CD14-positive monocyte (primary cell): Measurements from ENCODE around the gene CPSF3. TPM values are rescaled to one million over a fixed set of nuclear protein-coding genes. Genes with fewer than 3 reads are reported as not detected.
A peak's percentile ranks its signal among the peaks of the same experiment; 100 is the strongest.

ENCODE experiments used
- DNase-seq, 3 donors: peaks; one replicate each; pipeline ENCODE4 v3.0.0-alpha.2; 2011 to 2022
- H2AFZ ChIP-seq: 2 replicates; pipeline ENCODE4 v1.6.0; 2012; ENCODE audit warnings: mild to moderate bottlenecking, low read depth, low read length, inconsistent platforms; ENCODE audit not compliant: insufficient read depth, poor library complexity, severe bottlenecking
- H3K27ac ChIP-seq, 2 donors: 1 replicate in 1 of 2; 2 replicates in 1 of 2; pipeline ENCODE4 v1.5.1; 2012 to 2013; ENCODE audit warnings: low read length in 2 of 2, control low read depth in 1 of 2, inconsistent platforms in 1 of 2, low read depth in 1 of 2, mild to moderate bottlenecking in 1 of 2
- H3K27me3 ChIP-seq, 2 donors: one replicate each; pipeline versions ENCODE4 v1.6.0 to v1.6.1; 2011 to 2013; ENCODE audit warnings: low read length in 2 of 2; ENCODE audit not compliant: control insufficient read depth in 2 of 2, insufficient read depth in 2 of 2
- H3K36me3 ChIP-seq, 2 donors: replicated peaks in 1 of 2; 1 replicate in 1 of 2; 2 replicates in 1 of 2; pipeline versions ENCODE4 v1.5.1 to v1.6.1; 2012 to 2013; ENCODE audit warnings: low read length in 2 of 2, control low read depth in 1 of 2, inconsistent platforms in 1 of 2, mild to moderate bottlenecking in 1 of 2; ENCODE audit not compliant: insufficient read depth in 2 of 2, control insufficient read depth in 1 of 2
- H3K4me1 ChIP-seq, 2 donors: 1 replicate in 1 of 2; 2 replicates in 1 of 2; pipeline versions ENCODE4 v1.5.1 to v1.6.1; 2012 to 2013; ENCODE audit warnings: low read length in 2 of 2, control low read depth in 1 of 2, inconsistent platforms in 1 of 2, mild to moderate bottlenecking in 1 of 2, moderate library complexity in 1 of 2; ENCODE audit not compliant: insufficient read depth in 2 of 2, control insufficient read depth in 1 of 2
- H3K4me2 ChIP-seq: replicated peaks from 2 replicates; pipeline ENCODE3; 2012; ENCODE audit warnings: low read length, moderate library complexity, mild to moderate bottlenecking; ENCODE audit not compliant: poor library complexity, severe bottlenecking; ENCODE audit errors: extremely low read depth
- H3K4me3 ChIP-seq, 3 experiments: fragments of 200-600 bp in 1 of 3; sonication (generic) in 1 of 3; replicated peaks in 1 of 3; 1 replicate in 2 of 3; 2 replicates in 1 of 3; pipeline ENCODE4 v1.5.1; 2011 to 2013; ENCODE audit warnings: low read length in 3 of 3, mild to moderate bottlenecking in 3 of 3, control low read depth in 2 of 3, low read depth in 2 of 3, inconsistent platforms in 1 of 3, moderate library complexity in 1 of 3
- H3K79me2 ChIP-seq: 2 replicates; pipeline ENCODE4 v1.6.0; 2012; ENCODE audit warnings: mild to moderate bottlenecking, control low read depth, inconsistent platforms, low read length, moderate library complexity; ENCODE audit not compliant: insufficient read depth
- H3K9ac ChIP-seq: 2 replicates; pipeline ENCODE4 v1.6.0; 2017; ENCODE audit warnings: low read length, mild to moderate bottlenecking; ENCODE audit not compliant: insufficient read depth, poor library complexity, severe bottlenecking
- H3K9me3 ChIP-seq, 2 donors: replicated peaks in 1 of 2; 1 replicate in 1 of 2; 2 replicates in 1 of 2; pipeline versions ENCODE4 v1.5.1 to v1.6.1; 2012 to 2013; ENCODE audit warnings: low read length in 2 of 2, control low read depth in 1 of 2; ENCODE audit not compliant: control insufficient read depth in 1 of 2, insufficient read depth in 1 of 2
- H4K20me1 ChIP-seq: 2 replicates; pipeline ENCODE4 v1.6.0; 2012; ENCODE audit warnings: mild to moderate bottlenecking, low read length, control low read depth, moderate library complexity; ENCODE audit not compliant: insufficient read depth
- H3K27ac Mint-ChIP-seq, 7 donors: one replicate each; pipeline ENCODE4 v1.8.0; 2020; ENCODE audit warnings: mild to moderate bottlenecking in 7 of 7, mixed read lengths in 7 of 7, moderate library complexity in 6 of 7, inconsistent platforms in 2 of 7
- H3K27me3 Mint-ChIP-seq, 3 donors: one replicate each; pipeline ENCODE4 v1.8.0; 2021 to 2022; ENCODE audit warnings: low read depth in 3 of 3, mild to moderate bottlenecking in 3 of 3, mixed read lengths in 3 of 3, moderate library complexity in 3 of 3, inconsistent platforms in 1 of 3
- H3K36me3 Mint-ChIP-seq, 2 donors: one replicate each; pipeline ENCODE4 v1.8.0; 2020; ENCODE audit warnings: mixed read lengths in 2 of 2, inconsistent platforms in 1 of 2, mild to moderate bottlenecking in 1 of 2
- H3K4me1 Mint-ChIP-seq: one replicate; pipeline ENCODE4 v1.8.0; 2020; ENCODE audit warnings: mild to moderate bottlenecking, mixed read lengths
- H3K4me3 Mint-ChIP-seq, 2 donors: one replicate each; pipeline ENCODE4 v1.8.0; 2020; ENCODE audit warnings: mild to moderate bottlenecking in 2 of 2, mixed read lengths in 2 of 2, moderate library complexity in 1 of 2
- H3K9me3 Mint-ChIP-seq, 7 donors: one replicate each; pipeline ENCODE4 v1.8.0; 2020 to 2022; ENCODE audit warnings: mixed read lengths in 7 of 7, mild to moderate bottlenecking in 6 of 7, moderate library complexity in 6 of 7, inconsistent platforms in 2 of 7
- CTCF ChIP-seq: fragments of 200-600 bp; IDR thresholded peaks from one replicate; pipeline ENCODE4 v1.8.0; 2022; ENCODE audit warnings: antibody characterized with exemption, mild to moderate bottlenecking
- WGBS: methylation state at CpG from one replicate; pipeline ENCODE4 v1.1.5; 2013; ENCODE audit warnings: missing lambda C conversion rate; ENCODE audit not compliant: insufficient coverage; 5-methylcytosine and 5-hydroxymethylcytosine counted together
- intact Hi-C, 2 donors: fragments of 100-400 bp; cut with micrococcal nuclease; formaldehyde crosslinking; loops; one replicate each; pipeline versions ENCODE4 v1.15.0 to v1.15.1; 2023
- polyA plus RNA-seq, 3 donors: library from polyadenylated mRNA; depleted of rRNA in 1 of 3; unstranded in 2 of 3; stranded (reverse) in 1 of 3; fragments of 300-500 nt in 2 of 3; fragments of >200 nt in 1 of 3; fragmentation: Illumina TruSeq in 2 of 3; gene quantifications; 1 replicate in 2 of 3; 2 replicates in 1 of 3; pipeline ENCODE4 v1.2.3, GENCODE V29; 2012 to 2021

The CPSF3 gene
- polyA plus RNA-seq, 3 donors: 17.2 to 34.0 (median 26.6) TPM

- H3K4me2 ChIP-seq: no peak overlapping the region
- no peak overlapping the region for H3K27ac ChIP-seq
- intact Hi-C loops: no loop called here
- H3K27ac Mint-ChIP-seq: no peak overlapping the region
- H3K36me3 ChIP-seq: no peaks in the 10 kb centered on the region
- H3K27me3 ChIP-seq: no peaks in the 10 kb centered on the region
- peaks cover 5% of the 10 kb centered on the region for H3K4me1 Mint-ChIP-seq
- H3K4me3 ChIP-seq: no peak overlapping the region
- H3K9ac ChIP-seq: no peak overlapping the region
- H4K20me1 ChIP-seq: no peaks in the 10 kb centered on the region
- H3K4me1 ChIP-seq: peaks cover 0 to 2% of the 10 kb centered on the region in 2 donors
- TF ChIP-seq CTCF: no peak
- H3K9me3 Mint-ChIP-seq: no peaks in the 10 kb centered on the region
- H3K4me3 Mint-ChIP-seq: peak overlapping the region in 1 of 2 donors; percentile 34
- H3K27me3 Mint-ChIP-seq: peaks cover 0 to 2% (median 2%) of the 10 kb centered on the region in 3 donors
- H3K79me2 ChIP-seq: no peaks in the 10 kb centered on the region
- WGBS: 88% methylated on average over 23 of the region's 30 CpGs
- no peaks in the 10 kb centered on the region for H3K9me3 ChIP-seq
- no peak overlapping the region for H2AFZ ChIP-seq
- peaks cover 0 to 2% of the 10 kb centered on the region in 2 donors for H3K36me3 Mint-ChIP-seq
- no peak for DNase-seq
These were observed 44.7 kb upstream of the CPSF3 start for GRCh38 chr2:9378433-9379390.

DNA sequence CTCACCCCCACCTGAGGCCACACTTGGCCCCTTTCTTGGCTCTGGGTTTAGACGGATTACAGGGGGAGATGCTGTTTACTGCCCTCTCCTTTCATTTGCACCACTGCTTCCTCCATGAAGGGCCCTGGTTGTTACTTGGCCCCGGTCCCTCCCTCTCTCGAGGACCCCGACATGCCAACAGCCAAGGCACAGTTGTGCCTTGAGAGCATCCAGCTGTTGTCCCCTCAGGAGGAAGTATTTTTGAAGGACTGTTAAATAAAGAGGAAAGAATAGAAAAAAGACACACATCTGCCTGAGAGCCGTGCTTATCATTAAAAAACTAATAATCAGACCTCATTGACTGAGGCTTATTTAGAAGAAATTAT is 44.1 kb upstream of the CPSF3 start:
- peaks cover 0 to 2% of the 10 kb centered on the region in 2 donors for H3K4me1 ChIP-seq
- H4K20me1 ChIP-seq: no peaks in the 10 kb centered on the region
- no peak for TF ChIP-seq CTCF
- no peaks in the 10 kb centered on the region for H3K9me3 ChIP-seq
- no peaks in the 10 kb centered on the region for H3K36me3 ChIP-seq
- H3K27me3 Mint-ChIP-seq: peaks cover 0 to 2% (median 2%) of the 10 kb centered on the region in 3 donors
- DNase-seq: no peak
- H3K36me3 Mint-ChIP-seq: peaks cover 0 to 4% of the 10 kb centered on the region in 2 donors
- no peak overlapping the region for H3K4me3 ChIP-seq
- no peaks in the 10 kb centered on the region for H3K27me3 ChIP-seq
- intact Hi-C loops: no loop called here
- no peaks in the 10 kb centered on the region for H3K9me3 Mint-ChIP-seq
- no peak overlapping the region for H3K27ac Mint-ChIP-seq
- no peaks in the 10 kb centered on the region for H3K79me2 ChIP-seq
- no peak overlapping the region for H3K27ac ChIP-seq
- no peak overlapping the region for H2AFZ ChIP-seq
- H3K9ac ChIP-seq: no peak overlapping the region
- H3K4me2 ChIP-seq: no peak overlapping the region
- no CpG with 5 or more reads among the region's 5 CpGs for WGBS
- H3K4me3 Mint-ChIP-seq: no peak overlapping the region
- H3K4me1 Mint-ChIP-seq: peaks cover 5% of the 10 kb centered on the region
